Measurements from ENCODE around the gene CELA2A.
"Not testable (repeated sequence)": the region's sequence is repeated elsewhere in the genome, so short reads cannot be mapped to it uniquely, and the experiment has no call there.

CELA2A gene

DNA sequence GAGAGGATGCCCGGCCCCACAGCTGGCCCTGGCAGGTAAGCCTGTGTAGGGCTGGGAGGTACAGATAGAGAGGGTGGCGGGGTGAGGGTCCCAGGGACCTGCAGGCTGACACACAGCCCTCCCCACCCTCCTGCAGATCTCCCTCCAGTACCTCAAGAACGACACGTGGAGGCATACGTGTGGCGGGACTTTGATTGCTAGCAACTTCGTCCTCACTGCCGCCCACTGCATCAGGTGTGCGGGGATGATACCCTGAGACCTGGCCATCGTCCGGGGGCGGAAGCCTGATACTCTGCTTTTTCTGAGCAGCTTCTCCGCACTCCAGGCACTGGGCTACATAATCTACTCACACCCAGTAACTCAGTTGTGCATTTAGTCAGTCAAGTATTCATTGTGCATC lies 16.2 kb upstream of the CELA2A start:
- DNase-seq (ENCODE audit: low read depth) = no peak
- no peak overlapping the region for H3K4me3 ChIP-seq (ENCODE audit: low read depth, low read length)

DNA sequence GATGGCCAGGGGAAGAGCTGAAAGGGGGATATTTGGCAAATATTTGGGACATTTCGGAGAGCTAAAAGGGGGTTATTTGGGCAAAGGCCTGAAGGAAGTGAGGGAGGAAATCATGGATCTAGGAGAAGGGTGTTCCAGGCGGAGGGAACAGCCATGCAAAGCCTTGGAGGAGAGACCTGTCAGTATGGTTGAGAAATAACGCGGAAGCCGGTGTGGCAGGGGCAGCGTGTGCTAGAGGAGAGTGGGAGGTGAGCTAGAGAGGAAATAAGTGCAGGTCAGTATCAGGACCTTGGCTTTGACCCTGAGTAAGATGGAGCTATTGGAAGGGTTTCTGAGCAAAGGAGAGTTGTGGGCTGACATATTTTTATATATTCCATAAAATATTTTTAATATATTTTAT lies 15.3 kb upstream of the CELA2A start:
- no peak overlapping the region for H3K4me3 ChIP-seq (ENCODE audit: low read depth, low read length)

GRCh38 chr1:15442119-15442518 lies 14.4 kb upstream of the CELA2A start:
- DNase-seq (ENCODE audit: low read depth) = no peak
- no peak overlapping the region for H3K4me3 ChIP-seq (ENCODE audit: low read depth, low read length)

More for the DNA sequence above, 15.3 kb upstream of the CELA2A start:
- no peak for DNase-seq (ENCODE audit: low read depth)

DNA sequence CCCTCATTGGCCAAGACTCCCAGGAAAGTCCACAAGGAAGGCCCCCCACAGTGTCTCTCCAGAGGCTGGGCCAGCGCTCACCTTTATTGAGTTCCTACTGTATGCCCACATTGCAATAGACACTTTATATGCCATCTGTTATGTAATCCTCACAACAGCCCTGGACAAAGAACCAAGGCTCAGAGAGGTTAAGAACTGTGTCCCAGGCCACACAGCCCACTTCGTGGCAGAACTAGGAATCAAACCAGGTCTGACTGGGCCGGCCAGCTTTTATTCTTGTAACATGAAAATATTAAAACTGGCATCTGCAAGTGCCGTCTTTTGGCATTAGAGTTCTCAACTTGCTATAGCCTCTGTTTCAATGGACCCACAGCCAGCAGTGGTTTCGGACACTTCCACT lies 13.8 kb upstream of the CELA2A start:
- DNase-seq (ENCODE audit: low read depth) = no peak
- no peak overlapping the region for H3K4me3 ChIP-seq (ENCODE audit: low read depth, low read length)

- no peak overlapping the region for H3K4me3 ChIP-seq (ENCODE audit: low read depth, low read length)
- no peak for DNase-seq (ENCODE audit: low read depth)
Measured at GRCh38 chr1:15443281-15443680, 13.3 kb upstream of the CELA2A start.

GRCh38 chr1:15444468-15445389 lies 11.8 kb upstream of the CELA2A start:
- no peak overlapping the region for H3K4me3 ChIP-seq (ENCODE audit: low read depth, low read length)
- no peak for DNase-seq (ENCODE audit: low read depth)

DNA sequence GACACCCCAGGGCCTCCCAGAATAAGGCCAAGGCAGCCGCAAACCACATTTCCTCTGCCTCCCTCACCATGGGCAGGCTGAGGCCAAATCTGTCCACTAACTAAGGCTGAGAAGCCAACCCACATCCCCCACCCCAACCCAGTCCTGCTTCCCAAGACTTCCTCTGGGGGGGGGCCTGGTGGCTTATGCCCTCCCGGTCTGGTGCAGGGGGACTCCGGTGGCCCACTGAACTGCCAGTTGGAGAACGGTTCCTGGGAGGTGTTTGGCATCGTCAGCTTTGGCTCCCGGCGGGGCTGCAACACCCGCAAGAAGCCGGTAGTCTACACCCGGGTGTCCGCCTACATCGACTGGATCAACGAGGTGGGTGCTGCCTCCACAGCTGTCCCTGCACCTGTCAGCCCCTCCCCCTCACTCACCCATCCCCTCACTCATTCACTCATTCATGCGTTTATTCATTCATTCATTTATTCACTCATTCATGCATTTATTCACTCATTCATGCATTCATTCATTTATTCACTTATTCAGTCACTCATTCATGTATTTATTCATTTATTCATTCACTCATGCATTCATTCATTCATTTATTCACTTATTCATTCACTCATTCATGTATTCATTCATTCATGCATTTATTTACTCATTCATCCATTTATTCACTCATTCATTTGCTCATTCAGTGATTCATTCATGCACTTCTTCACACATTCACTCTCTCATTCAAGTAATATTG lies 11.0 kb upstream of the CELA2A start:
- no peak for DNase-seq (ENCODE audit: low read depth)
- H3K4me3 ChIP-seq (ENCODE audit: low read depth, low read length) = no peak overlapping the region

- no peak for DNase-seq (ENCODE audit: low read depth)
- no peak overlapping the region for H3K4me3 ChIP-seq (ENCODE audit: low read depth, low read length)
Measured at GRCh38 chr1:15446212-15446611, 10.3 kb upstream of the CELA2A start.

GRCh38 chr1:15448877-15449462 lies 7.6 kb upstream of the CELA2A start:
- DNase-seq (ENCODE audit: low read depth) = no peak
- H3K4me3 ChIP-seq (ENCODE audit: low read depth, low read length) = no peak overlapping the region

DNA sequence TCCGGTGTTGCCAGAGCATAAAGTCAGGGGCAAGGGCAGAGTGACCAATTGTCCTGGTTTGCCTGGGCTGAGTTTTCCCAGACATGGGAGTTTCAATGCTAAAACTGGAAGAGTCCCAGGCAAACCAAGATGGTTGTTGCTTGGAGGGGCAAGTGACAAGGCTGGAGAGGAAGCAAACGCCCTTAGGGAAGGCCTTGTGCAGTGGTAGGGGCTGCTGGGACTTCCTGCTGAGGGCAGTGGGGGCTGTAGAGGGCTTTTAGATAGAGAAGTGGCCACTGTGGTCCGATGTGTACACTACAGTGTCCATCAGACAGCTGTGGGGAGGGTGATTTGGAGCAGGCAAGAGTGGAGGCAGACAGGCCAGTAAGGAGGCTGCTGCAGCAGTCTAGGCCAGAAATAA lies 7.0 kb upstream of the CELA2A start:
- DNase-seq (ENCODE audit: low read depth) = no peak
- no peak overlapping the region for H3K4me3 ChIP-seq (ENCODE audit: low read depth, low read length)

DNA sequence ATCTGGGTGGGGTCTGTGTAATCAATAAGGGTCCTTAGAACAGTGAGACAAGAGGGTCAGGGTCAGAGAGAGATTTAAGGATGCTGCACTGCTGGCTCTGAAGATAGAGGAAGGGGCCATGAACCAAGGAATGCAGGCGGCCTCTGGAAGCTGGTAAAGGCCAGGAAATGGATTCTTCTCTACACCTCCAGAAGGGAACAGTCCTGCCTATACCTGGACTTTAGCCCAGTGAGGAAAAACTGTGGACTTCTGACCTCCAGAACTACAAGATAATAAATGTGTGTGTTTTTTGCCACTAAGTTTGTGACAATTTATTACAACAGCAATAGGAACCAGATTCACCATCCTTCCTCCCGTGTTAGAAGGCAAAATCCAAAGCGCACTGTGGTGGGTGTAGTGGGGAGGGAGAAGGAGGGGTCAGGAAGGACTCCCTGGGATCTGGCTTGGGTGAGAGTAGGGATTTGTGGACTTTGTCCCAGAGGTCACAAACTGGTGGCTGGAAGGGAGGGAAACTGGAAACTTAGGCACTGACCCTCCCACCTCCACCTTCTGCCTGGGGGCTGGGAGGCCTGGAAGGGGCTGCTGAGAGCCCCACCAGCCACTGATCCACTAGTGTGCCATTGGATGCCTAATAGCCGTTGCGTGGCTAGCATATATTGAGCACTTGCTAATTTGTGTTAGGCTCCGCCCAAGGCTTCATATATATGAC lies 5.4 kb upstream of the CELA2A start:
- no peak for DNase-seq (ENCODE audit: low read depth)
- no peak overlapping the region for H3K4me3 ChIP-seq (ENCODE audit: low read depth, low read length)

DNA sequence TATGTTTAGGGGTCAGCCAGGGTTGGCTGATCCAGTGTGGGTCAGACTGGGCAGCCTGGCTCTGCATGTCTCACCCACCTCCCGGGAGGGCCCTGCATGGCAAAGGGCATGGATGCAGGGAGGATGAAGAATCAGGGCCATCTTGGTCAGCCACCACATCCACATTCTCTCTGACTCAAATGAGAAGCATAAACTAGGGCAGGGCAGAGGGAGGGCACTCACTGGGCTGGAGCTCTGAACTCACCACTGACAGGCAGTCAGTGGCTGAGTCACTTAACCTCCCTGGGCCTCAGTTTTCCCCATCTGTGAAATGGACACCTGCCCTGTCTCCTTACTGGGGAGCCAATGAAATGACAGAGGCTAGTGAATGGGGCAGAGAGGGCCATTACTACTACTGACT lies 4.3 kb upstream of the CELA2A start:
- no peak overlapping the region for H3K4me3 ChIP-seq (ENCODE audit: low read depth, low read length)
- no peak for DNase-seq (ENCODE audit: low read depth)

DNA sequence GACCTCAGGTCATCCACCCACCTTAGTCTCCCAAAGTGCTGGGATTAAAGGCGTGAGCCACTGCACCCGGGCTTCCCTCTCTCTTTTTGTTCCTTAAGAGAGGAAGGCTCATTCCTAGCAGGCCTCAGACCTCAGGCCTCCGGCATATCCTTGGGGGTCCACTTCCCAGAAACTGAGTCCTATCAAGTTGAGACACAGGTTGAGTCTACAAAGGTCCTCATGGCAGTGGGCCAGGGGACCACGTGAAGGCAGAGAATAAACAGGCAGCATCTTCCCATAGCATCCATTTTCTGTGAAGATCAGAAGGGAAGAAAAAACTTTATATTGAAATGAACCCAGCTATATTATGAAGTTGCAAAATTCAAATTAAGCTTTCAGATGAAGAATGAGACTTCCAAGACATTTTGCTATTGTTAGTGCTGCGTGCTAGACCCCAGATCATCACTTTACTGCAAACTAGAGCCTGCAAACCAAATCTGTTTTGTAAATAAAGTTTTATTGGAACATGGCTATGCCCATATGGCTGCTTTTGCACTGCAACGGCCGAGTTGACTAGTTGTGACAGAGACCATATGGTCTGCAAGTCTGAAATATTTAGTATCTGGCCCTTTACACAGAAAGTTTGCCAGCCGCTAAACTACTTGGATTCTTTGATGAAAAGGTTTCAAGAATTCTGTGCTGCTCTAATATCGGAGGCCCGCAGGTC lies 3.5 kb upstream of the CELA2A start:
- no peak overlapping the region for H3K4me3 ChIP-seq (ENCODE audit: low read depth, low read length)
- no peak for DNase-seq (ENCODE audit: low read depth)

GRCh38 chr1:15453734-15454133 lies 2.8 kb upstream of the CELA2A start:
- DNase-seq (ENCODE audit: low read depth) = peak; percentile 14
- H3K4me3 ChIP-seq (ENCODE audit: low read depth, low read length) = no peak overlapping the region

DNA sequence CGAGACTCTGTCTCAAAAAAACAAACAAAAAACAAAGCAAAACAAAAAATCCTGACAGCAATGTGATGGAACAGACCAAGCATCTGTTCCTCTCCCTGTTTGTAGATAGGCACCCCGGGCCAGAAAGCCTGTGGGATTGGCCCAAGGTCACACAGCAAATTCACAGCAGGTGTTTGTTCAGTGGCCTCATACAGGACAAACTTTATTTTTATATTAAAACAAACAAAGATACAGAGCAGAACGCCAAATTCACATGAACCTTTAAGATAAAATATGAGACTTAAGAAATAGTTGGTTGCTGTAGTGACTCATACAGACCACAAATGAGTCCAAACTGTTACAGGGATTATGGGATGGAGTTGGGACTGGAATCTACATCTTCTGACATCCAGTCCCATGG lies 2.3 kb upstream of the CELA2A start:
- DNase-seq (ENCODE audit: low read depth) = peak; percentile 26
- no peak overlapping the region for H3K4me3 ChIP-seq (ENCODE audit: low read depth, low read length)

DNA sequence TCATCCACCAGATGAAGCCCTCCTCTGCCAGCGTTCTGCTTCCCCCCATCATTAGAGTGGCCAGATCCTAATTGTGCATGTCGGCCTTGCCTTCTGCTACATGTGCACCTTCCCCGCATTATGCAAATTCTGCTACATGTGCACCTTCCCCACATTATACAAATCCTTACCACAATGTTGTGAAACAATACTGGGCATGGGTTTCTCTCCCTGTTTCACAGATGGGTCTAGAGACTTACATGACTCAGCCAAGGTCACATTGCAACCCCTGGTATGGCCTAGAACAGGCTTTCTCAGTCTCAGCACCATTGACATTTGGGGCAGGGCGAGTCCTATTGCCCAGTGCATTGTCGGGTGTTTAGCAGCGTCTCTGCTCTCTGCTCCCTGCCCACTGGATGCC lies 1.0 kb upstream of the CELA2A start:
- H3K4me3 ChIP-seq (ENCODE audit: low read depth, low read length) = no peak overlapping the region
- no peak for DNase-seq (ENCODE audit: low read depth)

- DNase-seq (ENCODE audit: low read depth) = no peak
- H3K4me3 ChIP-seq (ENCODE audit: low read depth, low read length) = no peak overlapping the region
Measured at GRCh38 chr1:15457585-15457984, 1.1 kb downstream of the CELA2A start.

DNA sequence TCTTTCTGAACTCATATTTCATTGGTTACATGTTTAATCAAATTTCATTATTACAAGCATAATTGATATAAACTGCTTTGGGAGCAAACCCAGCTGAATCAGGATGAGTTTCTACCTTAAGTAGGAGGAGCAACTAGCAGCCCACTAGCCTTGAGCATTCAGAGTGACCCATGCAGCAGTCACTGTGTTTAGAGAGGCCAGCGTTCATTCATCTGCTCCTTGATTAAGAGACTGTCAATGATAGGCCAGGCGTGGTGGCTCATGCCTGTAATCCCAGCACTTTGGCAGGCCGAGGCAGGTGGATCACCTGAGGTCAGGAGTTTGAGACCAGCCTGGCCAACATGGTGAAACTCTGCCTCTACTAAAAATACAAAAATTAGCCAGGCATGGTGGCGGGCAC lies 1.9 kb downstream of the CELA2A start:
- H3K4me3 ChIP-seq (ENCODE audit: low read depth, low read length); DNase-seq (ENCODE audit: low read depth): not testable (repeated sequence)

All from skeletal muscle cell (primary cell).